Measurements from ENCODE around the gene FGF3.

DNA sequence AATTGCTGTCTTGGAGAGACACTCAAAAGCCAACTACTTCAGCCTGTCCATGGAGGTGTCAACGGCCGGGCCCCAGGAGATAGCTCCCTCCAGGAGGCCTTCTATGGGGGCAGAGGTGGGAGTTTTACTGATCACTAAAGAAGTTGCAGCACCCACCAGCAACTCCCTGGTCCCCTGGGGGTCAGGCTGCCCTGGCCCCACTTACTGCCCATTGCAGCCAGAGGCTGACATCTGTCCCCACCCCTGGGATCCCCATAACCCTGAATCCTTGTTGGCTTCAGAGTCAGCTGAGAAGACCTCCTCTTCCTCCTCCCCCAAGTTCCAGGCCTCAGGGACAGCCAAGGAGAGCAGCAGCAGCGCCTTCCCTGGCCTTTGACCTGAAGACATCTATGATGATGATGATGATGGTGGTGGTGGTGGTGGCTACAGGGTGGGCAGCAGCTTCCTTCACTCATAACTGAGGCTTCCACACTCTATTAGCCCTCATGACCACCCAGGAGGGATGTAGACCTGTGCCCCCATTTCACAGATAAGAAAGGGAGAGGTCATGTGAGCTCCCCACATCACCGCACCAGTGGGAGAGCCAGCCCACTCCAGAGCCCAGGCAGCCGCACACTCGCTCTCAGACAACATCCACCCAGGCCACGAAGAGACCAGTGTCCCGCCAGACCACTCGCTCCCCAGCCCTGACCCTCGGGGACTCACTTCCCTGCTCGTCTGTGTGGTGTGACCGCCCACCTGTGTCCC lies 43.8 kb upstream of the FGF3 start:
- TF ChIP-seq EZH2phosphoT487 (IDR thresholded peaks at IDR 0.05; ENCODE audit: borderline replicate concordance, low read length): no peak
- TF ChIP-seq, protein P1, sequence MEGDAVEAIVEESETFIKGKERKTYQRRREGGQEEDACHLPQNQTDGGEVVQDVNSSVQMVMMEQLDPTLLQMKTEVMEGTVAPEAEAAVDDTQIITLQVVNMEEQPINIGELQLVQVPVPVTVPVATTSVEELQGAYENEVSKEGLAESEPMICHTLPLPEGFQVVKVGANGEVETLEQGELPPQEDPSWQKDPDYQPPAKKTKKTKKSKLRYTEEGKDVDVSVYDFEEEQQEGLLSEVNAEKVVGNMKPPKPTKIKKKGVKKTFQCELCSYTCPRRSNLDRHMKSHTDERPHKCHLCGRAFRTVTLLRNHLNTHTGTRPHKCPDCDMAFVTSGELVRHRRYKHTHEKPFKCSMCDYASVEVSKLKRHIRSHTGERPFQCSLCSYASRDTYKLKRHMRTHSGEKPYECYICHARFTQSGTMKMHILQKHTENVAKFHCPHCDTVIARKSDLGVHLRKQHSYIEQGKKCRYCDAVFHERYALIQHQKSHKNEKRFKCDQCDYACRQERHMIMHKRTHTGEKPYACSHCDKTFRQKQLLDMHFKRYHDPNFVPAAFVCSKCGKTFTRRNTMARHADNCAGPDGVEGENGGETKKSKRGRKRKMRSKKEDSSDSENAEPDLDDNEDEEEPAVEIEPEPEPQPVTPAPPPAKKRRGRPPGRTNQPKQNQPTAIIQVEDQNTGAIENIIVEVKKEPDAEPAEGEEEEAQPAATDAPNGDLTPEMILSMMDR (conservative IDR thresholded peaks at IDR 0.05; ENCODE audit: low read depth, low read length): no peak
